Endodermal cell (in vitro differentiated cells): Measurements from ENCODE around the gene P2RX1. TPM values are rescaled to one million over a fixed set of nuclear protein-coding genes. Genes with fewer than 3 reads are reported as not detected.

Experiments
- DNase-seq: peaks from one replicate; pipeline ENCODE4 v3.0.0-alpha.2; 2017
- H3K27ac ChIP-seq: 2 replicates; pipeline ENCODE4 v1.5.1; 2013; ENCODE audit warnings: mild to moderate bottlenecking, low read depth, low read length, moderate library complexity
- H3K27me3 ChIP-seq: 2 replicates; pipeline ENCODE4 v1.6.1; 2013; ENCODE audit warnings: mild to moderate bottlenecking, low read length, moderate library complexity; ENCODE audit not compliant: insufficient read depth, control insufficient read depth, poor library complexity, severe bottlenecking
- H3K36me3 ChIP-seq: 2 replicates; pipeline ENCODE4 v1.7.0; 2013; ENCODE audit warnings: mild to moderate bottlenecking, low read length, moderate library complexity; ENCODE audit not compliant: control insufficient read depth, insufficient read depth
- H3K4me1 ChIP-seq: one replicate; pipeline ENCODE4 v1.7.0; 2013; ENCODE audit warnings: low read length; ENCODE audit not compliant: control insufficient read depth, insufficient read depth
- H3K4me3 ChIP-seq: 2 replicates; pipeline ENCODE4 v1.5.1; 2013; ENCODE audit warnings: mild to moderate bottlenecking, low read length, moderate library complexity
- H3K9ac ChIP-seq: 2 replicates; pipeline ENCODE4 v1.6.1; 2013; ENCODE audit warnings: mild to moderate bottlenecking, low read length, moderate library complexity; ENCODE audit not compliant: poor library complexity, severe bottlenecking; ENCODE audit errors: extremely low read depth
- H3K9me3 ChIP-seq: 2 replicates; pipeline ENCODE4 v1.6.1; 2013; ENCODE audit warnings: mild to moderate bottlenecking, low read length, moderate library complexity; ENCODE audit not compliant: control insufficient read depth
- H3K27ac Mint-ChIP-seq: 2 replicates; pipeline ENCODE4 v1.8.0; 2020; ENCODE audit warnings: mixed read lengths
- H3K27me3 Mint-ChIP-seq: 2 replicates; pipeline ENCODE4 v1.8.0; 2021; ENCODE audit warnings: mild to moderate bottlenecking, mixed read lengths; ENCODE audit not compliant: insufficient read depth
- H3K36me3 Mint-ChIP-seq: 2 replicates; pipeline ENCODE4 v1.8.0; 2020; ENCODE audit warnings: low read depth, mixed read lengths
- H3K4me1 Mint-ChIP-seq: 2 replicates; pipeline ENCODE4 v1.8.0; 2020; ENCODE audit warnings: mixed read lengths
- H3K4me3 Mint-ChIP-seq: 2 replicates; pipeline ENCODE4 v1.8.0; 2020; ENCODE audit warnings: mild to moderate bottlenecking, moderate library complexity, mixed read lengths
- H3K9me3 Mint-ChIP-seq: 2 replicates; pipeline ENCODE4 v1.8.0; 2020; ENCODE audit warnings: mild to moderate bottlenecking, mixed read lengths
- CTCF ChIP-seq: fragments of 200-600 bp; sonication (generic); conservative IDR thresholded peaks from 2 replicates; pipeline ENCODE4 v1.5.0; 2021; ENCODE audit warnings: antibody characterized with exemption, mild to moderate bottlenecking
- WGBS, 2 experiments: methylation state at CpG; one replicate each; pipeline versions ENCODE4 v1.1.5 to v1.1.7; 2013; ENCODE audit warnings: missing lambda C conversion rate in 2 of 2, mixed read lengths in 1 of 2; ENCODE audit not compliant: insufficient coverage in 1 of 2, insufficient read length in 1 of 2; 5-methylcytosine and 5-hydroxymethylcytosine counted together
- total RNA-seq, 2 donors: library from RNA; stranded (reverse); fragmentation: NEBNext Ultra II Directional in 1 of 2; extraction: Animal tissue kit (Norgen Biotek cat#: 25700) in 1 of 2; gene quantifications; 2 replicates in 1 of 2; 3 replicates in 1 of 2; pipeline ENCODE4 v1.2.1, GENCODE V29; 2021

Gene P2RX1
- total RNA-seq, 2 donors from 2014 or later, result not detected

- Mint-ChIP-seq H3K27ac (no peak overlapping the region), H3K36me3 (no peaks in the 10 kb centered on the region), H3K27me3 (peaks cover 36% of the 10 kb centered on the region), H3K4me1 (peaks cover 13% of the 10 kb centered on the region), H3K9me3 (no peaks in the 10 kb centered on the region), H3K4me3 (no peak overlapping the region)
- no peak overlapping the region for H3K9ac ChIP-seq
- WGBS, 2 experiments, result 82 to 87% methylated on average over 10 to 15 of the region's 15 CpGs
- DNase-seq, result peak; percentile 64
- no peak overlapping the region for H3K4me3 ChIP-seq
- H3K36me3 ChIP-seq, result no peaks in the 10 kb centered on the region
- H3K27me3 ChIP-seq, result peaks cover 39% of the 10 kb centered on the region
- H3K4me1 ChIP-seq, result no peaks in the 10 kb centered on the region
- TF ChIP-seq CTCF, result no peak
- no peak overlapping the region for H3K27ac ChIP-seq
- no peaks in the 10 kb centered on the region for H3K9me3 ChIP-seq
These were observed 43.1 kb upstream of the P2RX1 start for GRCh38 chr17:3959295-3959899.

GRCh38 chr17:3957735-3958599, 41.7 kb upstream of the P2RX1 start:
- no peak overlapping the region for H3K4me3 ChIP-seq
- no peaks in the 10 kb centered on the region for H3K9me3 ChIP-seq
- no peak for DNase-seq
- peaks cover 28% of the 10 kb centered on the region for H3K27me3 Mint-ChIP-seq
- no peak for TF ChIP-seq CTCF
- H3K4me1 Mint-ChIP-seq, result peaks cover 13% of the 10 kb centered on the region
- H3K36me3 Mint-ChIP-seq, result no peaks in the 10 kb centered on the region
- no peak overlapping the region for H3K9ac ChIP-seq
- no peaks in the 10 kb centered on the region for H3K9me3 Mint-ChIP-seq
- no peak overlapping the region for H3K4me3 Mint-ChIP-seq
- H3K27me3 ChIP-seq, result peaks cover 25% of the 10 kb centered on the region
- H3K27ac ChIP-seq, result no peak overlapping the region
- no peaks in the 10 kb centered on the region for H3K36me3 ChIP-seq
- WGBS, 2 experiments, result 90 to 93% methylated on average over 12 to 18 of the region's 18 CpGs
- no peak overlapping the region for H3K27ac Mint-ChIP-seq
- H3K4me1 ChIP-seq, result no peaks in the 10 kb centered on the region

GRCh38 chr17:3956983-3957382, 40.7 kb upstream of the P2RX1 start:
- Histone ChIP-seq H3K36me3 (no peaks in the 10 kb centered on the region), H3K27me3 (peaks cover 15% of the 10 kb centered on the region), H3K4me1 (no peaks in the 10 kb centered on the region), H3K9me3 (no peaks in the 10 kb centered on the region), H3K27ac (no peak overlapping the region), H3K4me3 (no peak overlapping the region), H3K9ac (no peak overlapping the region)
- DNase-seq, result peak; percentile 62
- H3K27ac Mint-ChIP-seq, result no peak overlapping the region
- TF ChIP-seq CTCF, result no peak
- no peaks in the 10 kb centered on the region for H3K9me3 Mint-ChIP-seq
- no peaks in the 10 kb centered on the region for H3K36me3 Mint-ChIP-seq
- 79% methylated on average over 12 of the region's 12 CpGs for WGBS, 2 experiments
- peaks cover 13% of the 10 kb centered on the region for H3K4me1 Mint-ChIP-seq
- no peak overlapping the region for H3K4me3 Mint-ChIP-seq
- H3K27me3 Mint-ChIP-seq, result peaks cover 18% of the 10 kb centered on the region
